Gastrocnemius medialis (tissue), 4 donors: Measurements from ENCODE around the gene G6PC1.

Source experiments
- POLR2A ChIP-seq, 2 donors: fragments of 450-650 bp; IDR thresholded peaks; one replicate each; pipeline ENCODE4 v1.6.1; 2017; ENCODE audit warnings: antibody characterized with exemption in 2 of 2, mild to moderate bottlenecking in 2 of 2, moderate library complexity in 2 of 2
- TF ChIP-seq, protein P1 (sequence below), 5 experiments: fragments of 450-650 bp in 3 of 5; fragments of 200-600 bp in 2 of 5; sonication (generic) in 2 of 5; IDR thresholded peaks in 4 of 5; conservative IDR thresholded peaks in 1 of 5; 1 replicate in 4 of 5; 2 replicates in 1 of 5; pipeline ENCODE4 v1.5.1; 2016 to 2019; ENCODE audit warnings: antibody characterized with exemption in 5 of 5, mild to moderate bottlenecking in 3 of 5, moderate library complexity in 3 of 5

DNA sequence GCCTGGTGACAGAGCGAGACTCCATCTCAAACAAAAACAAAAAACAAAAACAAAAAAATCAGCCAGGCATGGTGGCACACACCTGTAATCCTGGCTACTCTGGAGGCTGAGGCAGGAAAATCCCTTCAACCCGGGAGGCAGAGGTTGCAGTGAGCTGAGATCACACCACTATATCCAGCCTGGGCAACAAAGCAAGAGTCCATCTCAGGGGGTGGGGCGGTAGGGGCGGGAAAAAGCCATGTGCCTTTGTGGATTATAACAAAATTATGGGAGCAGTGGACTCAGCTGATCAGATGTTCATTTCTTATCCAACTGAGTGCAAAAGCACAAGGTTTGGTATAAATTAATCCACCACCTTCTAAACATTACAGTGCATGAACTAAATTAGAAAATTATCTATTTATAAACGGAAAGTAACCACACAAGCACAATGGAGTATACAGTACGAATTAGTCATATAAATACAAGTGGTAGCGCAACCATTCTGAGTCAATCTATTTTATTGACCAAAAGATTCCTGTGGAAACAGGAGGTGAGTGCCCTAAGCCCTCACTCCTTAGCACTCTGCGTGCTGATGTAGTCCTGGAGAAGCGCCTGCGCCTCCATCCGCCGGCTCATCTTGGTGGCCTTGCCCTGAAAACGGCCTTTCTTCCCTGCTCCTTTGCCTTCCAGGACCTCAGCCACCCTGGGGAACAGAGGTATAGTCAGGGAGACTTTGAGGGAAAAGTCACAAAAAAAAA is 49.6 kb downstream of the G6PC1 start:
- TF ChIP-seq, protein P1, sequence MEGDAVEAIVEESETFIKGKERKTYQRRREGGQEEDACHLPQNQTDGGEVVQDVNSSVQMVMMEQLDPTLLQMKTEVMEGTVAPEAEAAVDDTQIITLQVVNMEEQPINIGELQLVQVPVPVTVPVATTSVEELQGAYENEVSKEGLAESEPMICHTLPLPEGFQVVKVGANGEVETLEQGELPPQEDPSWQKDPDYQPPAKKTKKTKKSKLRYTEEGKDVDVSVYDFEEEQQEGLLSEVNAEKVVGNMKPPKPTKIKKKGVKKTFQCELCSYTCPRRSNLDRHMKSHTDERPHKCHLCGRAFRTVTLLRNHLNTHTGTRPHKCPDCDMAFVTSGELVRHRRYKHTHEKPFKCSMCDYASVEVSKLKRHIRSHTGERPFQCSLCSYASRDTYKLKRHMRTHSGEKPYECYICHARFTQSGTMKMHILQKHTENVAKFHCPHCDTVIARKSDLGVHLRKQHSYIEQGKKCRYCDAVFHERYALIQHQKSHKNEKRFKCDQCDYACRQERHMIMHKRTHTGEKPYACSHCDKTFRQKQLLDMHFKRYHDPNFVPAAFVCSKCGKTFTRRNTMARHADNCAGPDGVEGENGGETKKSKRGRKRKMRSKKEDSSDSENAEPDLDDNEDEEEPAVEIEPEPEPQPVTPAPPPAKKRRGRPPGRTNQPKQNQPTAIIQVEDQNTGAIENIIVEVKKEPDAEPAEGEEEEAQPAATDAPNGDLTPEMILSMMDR (IDR thresholded peaks at IDR 0.05 in 4 of 5, conservative IDR thresholded peaks at IDR 0.05 in 1 of 5), result no peak
- TF ChIP-seq POLR2A (IDR thresholded peaks at IDR 0.05), result no peak
